GM23248 (cell line): ENCODE results near the gene PLEKHG3. TPM values are rescaled to one million over a fixed set of nuclear protein-coding genes. Genes with fewer than 3 reads are reported as not detected.

Experiments
- DNase-seq: peaks from one replicate; pipeline ENCODE4 v3.0.0-alpha.2; 2015
- H2AFZ ChIP-seq: fragments of 200-600 bp; sonication (generic); 2 replicates; pipeline ENCODE4 v1.6.1; 2016; ENCODE audit warnings: antibody characterized with exemption
- H3F3A ChIP-seq: fragments of 200-600 bp; sonication (generic); 2 replicates; pipeline ENCODE4 v1.6.1; 2016; ENCODE audit warnings: mild to moderate bottlenecking, antibody characterized with exemption, mixed run types; ENCODE audit not compliant: insufficient read depth
- H3K27ac ChIP-seq: fragments of 200-600 bp; sonication (generic); 2 replicates; pipeline ENCODE4 v1.5.1; 2016; ENCODE audit warnings: mild to moderate bottlenecking
- H3K27me3 ChIP-seq: fragments of 200-600 bp; sonication (generic); replicated peaks from 2 replicates; pipeline ENCODE4 v1.6.1; 2016; ENCODE audit warnings: mild to moderate bottlenecking; ENCODE audit not compliant: insufficient read depth
- H3K36me3 ChIP-seq: fragments of 200-600 bp; sonication (generic); 2 replicates; pipeline ENCODE4 v1.6.1; 2016; ENCODE audit warnings: low read depth, mild to moderate bottlenecking
- H3K4me1 ChIP-seq: fragments of 200-600 bp; sonication (generic); 2 replicates; pipeline ENCODE4 v1.6.1; 2016; ENCODE audit warnings: mild to moderate bottlenecking; ENCODE audit not compliant: insufficient read depth
- H3K4me2 ChIP-seq: fragments of 200-600 bp; sonication (generic); one replicate; pipeline ENCODE4 v1.6.1; 2016; ENCODE audit warnings: mild to moderate bottlenecking; ENCODE audit not compliant: unreplicated experiment
- H3K4me3 ChIP-seq: fragments of 200-600 bp; sonication (generic); 2 replicates; pipeline ENCODE4 v1.5.1; 2016; ENCODE audit warnings: mild to moderate bottlenecking
- H3K79me2 ChIP-seq: fragments of 200-600 bp; sonication (generic); 2 replicates; pipeline ENCODE4 v1.6.1; 2016; ENCODE audit warnings: mild to moderate bottlenecking; ENCODE audit not compliant: insufficient read depth
- H3K9ac ChIP-seq: fragments of 200-600 bp; sonication (generic); 2 replicates; pipeline ENCODE4 v1.6.1; 2016; ENCODE audit warnings: mild to moderate bottlenecking
- H3K9me2 ChIP-seq: fragments of 200-600 bp; sonication (generic); 2 replicates; pipeline ENCODE4 v1.6.1; 2016; ENCODE audit warnings: mixed run types, mild to moderate bottlenecking, moderate library complexity; ENCODE audit not compliant: insufficient read depth
- H3K9me3 ChIP-seq: fragments of 200-600 bp; sonication (generic); one replicate; pipeline ENCODE4 v1.6.1; 2017; ENCODE audit warnings: low read depth
- H4K20me1 ChIP-seq: fragments of 200-600 bp; sonication (generic); 2 replicates; pipeline ENCODE4 v1.6.0; 2016; ENCODE audit not compliant: insufficient read depth
- EZH2 ChIP-seq: fragments of 200-600 bp; sonication (generic); IDR thresholded peaks from 2 replicates; pipeline ENCODE4 v1.6.1; 2018; ENCODE audit warnings: antibody characterized with exemption, mild to moderate bottlenecking; ENCODE audit not compliant: insufficient read depth, poor library complexity, severe bottlenecking
- EZH2phosphoT487 ChIP-seq: fragments of 200-600 bp; sonication (generic); IDR thresholded peaks from 2 replicates; pipeline ENCODE4 v1.6.1; 2018; ENCODE audit warnings: antibody characterized with exemption, moderate library complexity, mild to moderate bottlenecking, low read depth; ENCODE audit not compliant: insufficient read depth
- WGBS, 2 experiments: methylation state at CpG; one replicate each; pipeline ENCODE4 v1.1.6; 2015 to 2017; ENCODE audit warnings: low lambda C conversion rate in 2 of 2, low coverage in 1 of 2; ENCODE audit errors: missing lambda C conversion rate in 2 of 2; 5-methylcytosine and 5-hydroxymethylcytosine counted together
- in situ Hi-C: fragments of 300-500 bp; cut with MboI; formaldehyde crosslinking; loops from 2 replicates; pipeline ENCODE4 v1.15.0; 2020
- polyA plus RNA-seq: library from polyadenylated mRNA; unstranded; fragments of >200 nt; fragmentation: Nextera tagmentation; extraction: Ambion mirVana; gene quantifications from 2 replicates; pipeline ENCODE4 v1.2.1, GENCODE V29; 2016
- total RNA-seq: library from RNA; depleted of rRNA; stranded (reverse); fragments of >200 nt; shearing (Covaris generic); gene quantifications from 2 replicates; pipeline ENCODE4 v1.2.3, GENCODE V29; 2014

PLEKHG3 gene
- total and polyA plus RNA-seq, 2 experiments from 2014 or later = 2.1 to 6.9 TPM

DNA sequence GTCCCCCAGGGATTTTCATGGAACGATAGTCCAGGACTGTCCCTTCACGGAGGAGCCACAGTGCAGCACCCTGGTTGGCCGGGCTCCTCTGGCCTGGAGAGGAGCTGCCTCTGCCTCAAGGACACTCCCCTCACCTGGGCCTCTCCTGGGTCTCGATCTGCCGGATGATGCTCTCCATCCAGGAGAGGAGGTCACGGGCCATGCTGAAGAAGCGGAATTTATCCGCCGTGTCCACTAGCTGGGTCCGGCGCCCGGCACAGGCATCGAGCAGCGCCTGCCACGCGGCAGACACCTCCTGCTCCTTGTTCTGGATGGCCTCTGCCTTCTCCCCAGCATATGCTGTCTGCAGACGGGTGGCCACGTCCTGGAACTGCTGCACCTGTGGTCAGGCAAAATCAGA is 66.5 kb downstream of the PLEKHG3 start:
- no peak for DNase-seq
- Histone ChIP-seq H3K27ac (no peak overlapping the region), H3F3A (no peaks in the 10 kb centered on the region), H3K36me3 (no peaks in the 10 kb centered on the region), H3K79me2 (no peaks in the 10 kb centered on the region), H3K9ac (no peak overlapping the region), H3K4me1 (no peaks in the 10 kb centered on the region), H3K4me3 (no peak overlapping the region), H3K27me3 (no peaks in the 10 kb centered on the region), H2AFZ (no peak overlapping the region), H3K9me3 (no peaks in the 10 kb centered on the region), H3K4me2 (no peak overlapping the region), H3K9me2 (no peaks in the 10 kb centered on the region), H4K20me1 (no peaks in the 10 kb centered on the region)
- 75 to 81% methylated on average over 17 to 18 of the region's 18 CpGs for WGBS, 2 experiments
- in situ Hi-C loops = no loop called here
- TF ChIP-seq EZH2 (no peak), EZH2phosphoT487 (no peak)

DNA sequence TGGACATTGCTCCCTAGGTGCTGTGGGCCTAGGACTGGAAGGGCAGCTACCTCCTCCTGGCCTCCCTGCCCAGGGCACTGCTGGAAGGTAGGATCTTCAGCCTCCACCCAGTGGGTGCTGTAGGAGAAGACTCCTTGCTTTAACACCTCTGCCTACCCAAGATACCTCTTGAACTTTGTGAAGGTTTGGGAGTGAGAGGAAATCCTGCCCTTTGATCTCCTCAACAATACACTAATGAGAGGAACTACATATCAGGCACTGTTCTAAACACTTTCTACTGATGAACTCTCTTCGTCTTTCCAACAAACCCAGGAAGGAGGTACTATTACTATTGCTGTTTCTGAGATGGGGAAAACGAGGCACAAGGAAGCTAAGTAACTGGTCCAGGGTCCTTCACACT is 66.9 kb downstream of the PLEKHG3 start:
- Histone ChIP-seq H3K4me2 (no peak overlapping the region), H3K36me3 (no peaks in the 10 kb centered on the region), H4K20me1 (no peaks in the 10 kb centered on the region), H3K9me2 (no peaks in the 10 kb centered on the region), H3F3A (no peaks in the 10 kb centered on the region), H3K4me1 (no peaks in the 10 kb centered on the region), H2AFZ (no peak overlapping the region), H3K79me2 (no peaks in the 10 kb centered on the region), H3K27ac (no peak overlapping the region), H3K4me3 (no peak overlapping the region), H3K27me3 (no peaks in the 10 kb centered on the region), H3K9me3 (no peaks in the 10 kb centered on the region), H3K9ac (no peak overlapping the region)
- TF ChIP-seq EZH2phosphoT487 (no peak), EZH2 (no peak)
- WGBS, 2 experiments = 39 to 41% methylated on average over 2 of the region's 2 CpGs
- DNase-seq = no peak
- in situ Hi-C loops = no loop called here

DNA sequence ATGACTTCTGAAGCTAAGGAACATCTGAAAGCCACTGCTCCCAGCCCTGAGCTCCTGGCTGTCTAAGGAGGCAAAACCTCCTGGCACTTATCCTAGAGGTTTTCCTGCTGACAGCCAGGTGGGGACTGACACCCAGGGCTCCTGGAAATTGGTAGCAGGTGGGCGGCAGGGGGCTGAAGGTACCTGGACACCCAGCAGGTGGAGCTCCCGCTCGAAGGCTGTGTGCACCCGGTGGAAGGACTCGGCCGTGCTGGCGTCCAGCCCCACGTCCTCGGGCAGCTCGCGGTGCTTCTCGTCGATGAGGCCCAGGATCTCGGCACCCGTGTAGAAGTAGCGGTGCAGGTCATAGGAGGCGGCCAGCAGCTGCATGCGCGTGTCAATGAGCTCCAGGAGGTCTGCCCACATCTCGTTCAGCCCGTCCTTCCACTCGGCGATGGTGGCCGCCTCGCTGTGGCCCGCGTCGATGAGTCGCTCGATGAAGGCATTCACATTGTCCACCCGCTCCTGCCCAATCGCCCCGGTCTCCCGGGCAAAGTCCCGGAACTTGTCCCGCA is 68.2 kb downstream of the PLEKHG3 start:
- no peaks in the 10 kb centered on the region for H3K9me2 ChIP-seq
- 92 to 93% methylated on average over 33 to 36 of the region's 36 CpGs for WGBS, 2 experiments
- no peak for DNase-seq
- H3F3A ChIP-seq = no peaks in the 10 kb centered on the region
- H3K9me3 ChIP-seq = no peaks in the 10 kb centered on the region
- H3K9ac ChIP-seq = no peak overlapping the region
- no peaks in the 10 kb centered on the region for H4K20me1 ChIP-seq
- H3K4me2 ChIP-seq = no peak overlapping the region
- H3K27me3 ChIP-seq = no peaks in the 10 kb centered on the region
- H3K79me2 ChIP-seq = no peaks in the 10 kb centered on the region
- no peak overlapping the region for H3K4me3 ChIP-seq
- no peak for TF ChIP-seq EZH2phosphoT487
- TF ChIP-seq EZH2 = no peak
- H2AFZ ChIP-seq = no peak overlapping the region
- H3K36me3 ChIP-seq = no peaks in the 10 kb centered on the region
- H3K27ac ChIP-seq = no peak overlapping the region
- no peaks in the 10 kb centered on the region for H3K4me1 ChIP-seq
- in situ Hi-C loops = no loop called here

DNA sequence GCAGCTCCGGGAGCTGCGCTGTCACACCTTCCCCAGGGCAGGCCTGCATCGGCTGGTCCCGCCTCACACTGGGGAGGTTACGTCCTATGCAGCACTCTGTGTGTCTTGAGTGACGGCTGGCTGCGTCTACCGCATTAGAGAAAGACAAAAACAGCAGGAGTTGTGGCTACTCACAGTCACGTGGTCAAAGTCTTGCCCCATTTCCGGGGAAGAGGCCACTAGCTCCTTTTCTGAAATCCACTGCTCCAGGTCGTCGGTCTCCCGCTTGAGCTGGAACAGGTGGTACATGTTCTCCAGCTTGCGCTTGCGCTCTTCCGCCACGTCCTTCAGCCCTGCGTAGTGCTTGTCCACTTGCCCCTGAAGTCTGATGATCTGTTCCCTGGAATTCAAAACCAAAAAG is 68.8 kb downstream of the PLEKHG3 start:
- H4K20me1 ChIP-seq = no peaks in the 10 kb centered on the region
- H3K4me1 ChIP-seq = no peaks in the 10 kb centered on the region
- no peaks in the 10 kb centered on the region for H3K36me3 ChIP-seq
- 80 to 86% methylated on average over 18 of the region's 18 CpGs for WGBS, 2 experiments
- DNase-seq = no peak
- no peak overlapping the region for H3K9ac ChIP-seq
- no peak for TF ChIP-seq EZH2phosphoT487
- TF ChIP-seq EZH2 = no peak
- H3K79me2 ChIP-seq = no peaks in the 10 kb centered on the region
- H3K4me3 ChIP-seq = no peak overlapping the region
- H3K27me3 ChIP-seq = no peaks in the 10 kb centered on the region
- no peak overlapping the region for H3K27ac ChIP-seq
- H3K9me3 ChIP-seq = no peaks in the 10 kb centered on the region
- no peaks in the 10 kb centered on the region for H3K9me2 ChIP-seq
- no peak overlapping the region for H2AFZ ChIP-seq
- in situ Hi-C loops = no loop called here
- H3F3A ChIP-seq = no peaks in the 10 kb centered on the region
- no peak overlapping the region for H3K4me2 ChIP-seq

DNA sequence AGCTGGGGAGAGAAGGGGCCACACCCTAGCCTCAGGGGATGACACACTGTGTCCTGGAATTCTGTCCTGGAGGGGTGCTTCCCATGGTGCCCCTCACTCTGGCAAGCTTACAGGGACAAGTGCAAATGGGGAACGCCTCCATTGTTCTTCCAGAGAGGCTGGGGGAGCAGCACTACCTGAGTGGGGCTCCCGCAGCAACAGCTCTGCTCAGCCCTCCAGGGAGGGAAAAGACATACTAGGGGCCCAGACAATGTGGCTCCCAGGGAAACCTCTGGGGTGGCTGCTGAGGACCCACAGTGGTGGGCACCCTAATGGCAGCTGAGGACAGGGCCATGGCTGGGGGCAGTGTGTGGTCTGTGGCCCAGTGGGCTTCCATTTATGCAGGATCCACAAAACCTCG is 69.4 kb downstream of the PLEKHG3 start:
- WGBS, 2 experiments = 75 to 80% methylated on average over 3 of the region's 3 CpGs
- no peak for DNase-seq
- H3K4me2 ChIP-seq = no peak overlapping the region
- H2AFZ ChIP-seq = no peak overlapping the region
- no peaks in the 10 kb centered on the region for H3K9me2 ChIP-seq
- TF ChIP-seq EZH2phosphoT487 (no peak), EZH2 (no peak)
- H3K4me3 ChIP-seq = no peak overlapping the region
- H3F3A ChIP-seq = no peaks in the 10 kb centered on the region
- no peak overlapping the region for H3K27ac ChIP-seq
- no peaks in the 10 kb centered on the region for H3K27me3 ChIP-seq
- no peak overlapping the region for H3K9ac ChIP-seq
- H3K4me1 ChIP-seq = no peaks in the 10 kb centered on the region
- H3K36me3 ChIP-seq = no peaks in the 10 kb centered on the region
- in situ Hi-C loops = no loop called here
- H3K79me2 ChIP-seq = no peaks in the 10 kb centered on the region
- H4K20me1 ChIP-seq = no peaks in the 10 kb centered on the region
- no peaks in the 10 kb centered on the region for H3K9me3 ChIP-seq
